Effector memory CD4-positive, alpha-beta T cell (primary cell): ENCODE results near the gene LAMC3.
"Not testable (repeated sequence)": the region's sequence is repeated elsewhere in the genome, so short reads cannot be mapped to it uniquely, and the experiment has no call there.

Experiments
- DNase-seq, 3 donors: peaks; one replicate each; pipeline ENCODE4 v3.0.0-alpha.2; 2020
- H3K27ac ChIP-seq: 2 replicates; pipeline ENCODE4 v1.7.0; 2013; ENCODE audit warnings: mild to moderate bottlenecking, low read length, moderate library complexity; ENCODE audit not compliant: insufficient read depth, poor library complexity, severe bottlenecking
- H3K27me3 ChIP-seq: replicated peaks from 2 replicates; pipeline ENCODE4 v1.7.0; 2013; ENCODE audit warnings: mild to moderate bottlenecking, low read length; ENCODE audit not compliant: insufficient read depth, control insufficient read depth, poor library complexity, severe bottlenecking
- H3K36me3 ChIP-seq: 2 replicates; pipeline ENCODE4 v1.7.0; 2013; ENCODE audit warnings: mild to moderate bottlenecking, low read length, moderate library complexity; ENCODE audit not compliant: control insufficient read depth, insufficient read depth
- H3K4me1 ChIP-seq: 2 replicates; pipeline ENCODE4 v1.7.0; 2013; ENCODE audit warnings: low read length, mild to moderate bottlenecking; ENCODE audit not compliant: control insufficient read depth, insufficient read depth, poor library complexity, severe bottlenecking
- H3K4me3 ChIP-seq: 2 replicates; pipeline ENCODE4 v1.7.0; 2013; ENCODE audit warnings: low read length, low read depth, mild to moderate bottlenecking; ENCODE audit not compliant: insufficient read depth, poor library complexity, severe bottlenecking
- H3K9me3 ChIP-seq: 2 replicates; pipeline ENCODE4 v1.7.0; 2013; ENCODE audit warnings: mild to moderate bottlenecking, low read length, moderate library complexity; ENCODE audit not compliant: control insufficient read depth

The LAMC3 gene

DNA sequence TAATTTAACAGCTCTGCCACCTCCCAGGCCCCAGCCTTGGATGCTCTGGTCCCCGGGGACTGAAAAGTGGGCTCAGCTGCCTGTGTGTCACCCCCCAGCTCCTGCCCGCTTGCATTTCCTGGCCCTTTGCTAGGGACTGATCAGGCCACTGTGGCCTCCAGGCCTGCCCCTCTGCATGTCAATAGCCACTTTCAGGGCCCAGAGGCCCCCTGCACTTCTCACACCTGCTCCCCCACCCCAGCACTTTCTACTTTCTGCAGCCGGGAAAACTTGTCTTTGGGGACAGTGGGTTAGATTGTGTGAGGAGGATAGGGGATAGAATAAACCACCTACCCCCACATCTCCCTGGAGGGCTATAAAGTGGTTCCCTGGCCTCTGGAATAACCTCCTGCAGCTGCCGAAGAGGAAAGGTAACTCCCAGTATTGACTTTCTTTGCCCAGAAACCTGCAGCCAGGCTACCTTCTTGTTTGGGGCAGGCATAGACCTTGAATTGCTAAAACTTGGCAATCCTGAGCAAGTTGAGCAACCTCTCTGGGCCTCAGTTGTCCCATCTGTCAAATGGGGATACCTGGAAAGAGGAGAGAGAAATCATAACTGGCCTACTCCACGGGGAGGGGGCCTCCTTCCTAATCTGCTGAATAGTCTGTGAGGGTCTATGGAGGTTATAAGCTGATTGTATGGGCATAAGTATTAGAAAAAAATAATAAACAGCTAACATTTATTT is 95.2 kb downstream of the LAMC3 start:
- Histone ChIP-seq H3K9me3 (no peaks in the 10 kb centered on the region), H3K27me3 (no peaks in the 10 kb centered on the region), H3K4me3 (no peak overlapping the region), H3K4me1 (no peaks in the 10 kb centered on the region), H3K27ac (no peak overlapping the region), H3K36me3 (no peaks in the 10 kb centered on the region)
- no peak for DNase-seq

DNA sequence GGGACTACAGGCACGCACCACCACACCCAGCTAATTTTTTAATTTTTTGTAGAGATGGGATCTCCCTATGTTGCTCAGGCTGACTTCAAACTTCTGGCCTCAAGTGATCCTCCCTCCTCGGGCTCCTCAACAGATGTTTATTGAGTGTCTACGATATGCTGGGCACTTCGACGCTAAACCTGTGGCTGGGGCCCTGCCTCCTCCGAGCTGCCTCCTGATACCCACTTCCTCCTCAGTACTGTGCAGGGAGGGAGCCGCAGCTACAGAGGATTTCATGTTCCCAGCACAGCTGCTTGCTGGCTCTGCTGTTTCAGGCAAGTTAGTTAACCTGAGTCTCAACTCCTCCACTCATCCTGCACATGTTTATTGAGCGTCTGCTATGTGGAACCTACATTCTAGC is 97.0 kb downstream of the LAMC3 start:
- H3K27me3 ChIP-seq = no peaks in the 10 kb centered on the region
- no peak for DNase-seq
- H3K27ac ChIP-seq = no peak overlapping the region
- no peaks in the 10 kb centered on the region for H3K9me3 ChIP-seq
- H3K4me1 ChIP-seq = no peaks in the 10 kb centered on the region
- H3K36me3 ChIP-seq = no peaks in the 10 kb centered on the region
- no peak overlapping the region for H3K4me3 ChIP-seq

DNA sequence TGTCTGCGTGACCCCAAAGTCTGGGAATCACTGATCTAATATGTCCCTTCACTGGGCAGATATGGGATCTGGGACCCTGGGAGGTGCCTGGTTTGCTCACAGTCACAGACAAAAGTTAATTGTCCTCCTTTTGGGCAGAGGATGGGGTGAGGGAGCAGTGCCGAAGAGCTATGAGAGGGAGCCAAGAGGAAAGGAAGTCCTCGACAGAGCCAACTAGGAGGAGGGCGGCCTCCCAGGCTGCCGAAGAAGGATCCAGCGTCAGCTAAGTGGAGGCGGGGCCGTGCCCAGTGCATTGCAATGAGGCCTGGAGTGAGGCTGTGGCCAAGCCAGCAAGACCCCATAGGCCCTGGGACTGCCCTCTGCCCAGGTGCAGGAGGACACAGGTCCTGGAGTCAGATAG is 98.8 kb downstream of the LAMC3 start:
- no peak for DNase-seq
- H3K36me3 ChIP-seq = no peaks in the 10 kb centered on the region
- no peaks in the 10 kb centered on the region for H3K9me3 ChIP-seq

DNA sequence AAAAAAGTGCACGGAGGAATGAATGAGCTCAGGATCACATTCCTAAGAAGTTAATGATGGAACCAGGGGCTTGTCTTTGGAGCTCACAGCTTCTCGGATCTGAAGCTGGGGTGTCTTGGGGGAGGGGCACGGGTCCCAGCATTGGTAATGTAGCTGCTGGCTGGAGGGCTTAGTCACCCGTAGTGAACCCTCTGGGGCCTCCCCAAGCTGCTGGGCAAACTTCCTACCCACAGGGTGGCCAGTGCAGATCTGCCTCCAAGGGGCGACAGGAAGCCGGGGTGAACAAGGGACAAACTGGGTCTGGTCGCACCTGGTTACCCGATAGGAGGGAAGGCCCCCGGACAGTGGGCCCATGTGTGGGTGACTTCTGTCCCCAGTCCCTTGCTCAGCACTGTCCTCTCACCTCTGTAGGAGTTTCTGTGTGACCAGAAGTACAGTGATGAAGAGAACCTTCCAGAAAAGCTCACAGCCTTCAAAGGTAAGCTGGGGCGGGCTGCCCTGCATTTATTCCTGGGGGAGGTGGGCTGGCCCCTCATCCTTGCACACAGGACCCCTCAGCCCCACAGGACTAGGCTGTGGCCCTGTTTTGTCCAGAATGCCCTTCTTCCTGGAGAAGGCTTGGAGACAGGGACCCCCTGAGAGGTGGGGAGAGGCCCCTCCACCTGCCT is 102.3 kb downstream of the LAMC3 start:
- Histone ChIP-seq H3K36me3 (no peaks in the 10 kb centered on the region), H3K4me3 (no peak overlapping the region), H3K27ac (no peak overlapping the region), H3K27me3 (no peaks in the 10 kb centered on the region), H3K4me1 (no peaks in the 10 kb centered on the region), H3K9me3 (no peaks in the 10 kb centered on the region)
- DNase-seq = no peak

More for the DNA sequence above, 98.8 kb downstream of the LAMC3 start:
- Histone ChIP-seq H3K27ac (no peak overlapping the region), H3K4me1 (no peaks in the 10 kb centered on the region), H3K27me3 (no peaks in the 10 kb centered on the region), H3K4me3 (no peak overlapping the region)

DNA sequence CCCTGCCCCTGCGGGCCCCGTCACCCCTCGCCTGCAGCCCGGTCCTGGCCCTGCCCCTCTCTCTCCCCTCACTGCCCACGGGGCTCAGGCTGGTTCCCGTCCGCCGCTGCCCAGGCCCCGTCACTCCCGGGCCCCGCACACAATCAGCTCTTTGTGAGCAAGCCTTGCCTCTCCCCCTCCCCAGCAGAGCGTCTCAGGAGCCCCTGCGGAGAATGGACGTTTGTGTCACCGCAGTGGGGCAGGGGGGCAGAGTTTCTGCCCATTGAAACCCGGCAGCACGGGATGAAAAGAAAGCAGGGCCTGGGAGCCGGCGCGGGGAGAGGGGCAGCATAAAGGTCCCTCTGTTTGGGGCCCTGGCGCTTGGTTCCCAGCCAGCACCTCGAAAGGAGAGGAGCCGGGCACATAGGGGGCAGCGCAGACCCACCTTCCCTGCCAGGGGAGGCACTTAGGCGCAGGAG is 102.9 kb downstream of the LAMC3 start:
- H3K27me3 ChIP-seq = no peaks in the 10 kb centered on the region
- no peak for DNase-seq
- no peak overlapping the region for H3K4me3 ChIP-seq
- no peak overlapping the region for H3K27ac ChIP-seq
- H3K9me3 ChIP-seq = no peaks in the 10 kb centered on the region
- no peaks in the 10 kb centered on the region for H3K36me3 ChIP-seq
- no peaks in the 10 kb centered on the region for H3K4me1 ChIP-seq

DNA sequence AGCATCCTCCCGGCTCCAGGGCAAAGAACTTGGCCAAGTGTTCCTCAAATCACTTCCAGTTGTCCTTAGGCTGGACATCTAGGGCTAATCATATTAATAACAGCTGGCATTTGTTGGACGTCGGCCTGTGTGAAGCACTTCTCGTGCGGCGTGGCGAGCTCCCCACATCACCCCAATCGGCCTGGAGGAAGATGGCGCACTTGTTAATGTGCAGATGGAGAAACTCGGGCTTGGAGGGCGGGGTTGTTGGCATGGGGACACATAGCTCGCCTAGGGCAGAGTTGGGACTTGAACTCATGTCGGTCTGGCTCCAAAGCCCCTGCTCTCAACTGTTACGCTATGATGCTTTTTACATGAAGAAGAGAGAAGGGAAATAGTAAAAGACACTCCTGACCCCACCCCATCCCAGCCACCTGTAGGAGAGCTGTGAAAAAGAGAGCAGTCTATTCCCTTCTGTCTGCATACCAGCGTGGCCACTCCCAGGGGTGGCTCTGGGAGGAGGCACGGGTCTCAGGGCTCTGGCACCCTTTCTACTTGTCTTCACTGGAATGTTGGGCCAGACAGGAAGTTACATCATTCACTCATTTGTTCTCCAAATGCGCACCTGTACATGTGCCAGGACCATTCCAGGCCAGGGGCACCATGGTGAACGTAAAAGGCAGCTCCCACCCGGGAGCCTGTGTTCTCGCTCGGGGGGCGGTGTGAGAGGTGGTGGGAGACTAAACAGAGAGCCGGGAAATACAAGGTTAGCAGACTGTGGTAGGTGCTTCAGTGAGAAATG is 103.6 kb downstream of the LAMC3 start:
- no peaks in the 10 kb centered on the region for H3K27me3 ChIP-seq
- H3K36me3 ChIP-seq = no peaks in the 10 kb centered on the region
- no peaks in the 10 kb centered on the region for H3K9me3 ChIP-seq
- no peak overlapping the region for H3K27ac ChIP-seq
- no peaks in the 10 kb centered on the region for H3K4me1 ChIP-seq
- no peak for DNase-seq
- no peak overlapping the region for H3K4me3 ChIP-seq

DNA sequence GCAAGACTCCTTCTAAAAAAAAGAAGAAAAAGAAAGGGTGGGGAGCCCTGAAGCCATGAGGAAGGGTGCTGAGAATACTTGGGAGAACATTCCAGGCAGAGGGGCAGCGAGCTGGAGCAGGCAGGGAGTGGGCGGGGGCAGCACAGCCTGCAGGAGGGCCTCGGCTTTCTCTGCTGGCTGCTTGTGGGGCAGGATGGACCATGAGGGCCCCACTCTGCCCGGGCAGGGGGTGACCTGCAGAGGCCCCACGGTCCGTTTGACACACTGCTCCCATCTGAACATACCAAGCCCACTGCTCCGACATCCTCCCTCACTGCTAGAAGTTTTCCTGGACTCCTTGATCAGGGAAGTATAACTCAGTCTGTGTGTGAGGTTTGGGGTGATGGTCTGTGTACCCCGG is 104.7 kb downstream of the LAMC3 start:
- Histone ChIP-seq H3K36me3 (no peaks in the 10 kb centered on the region), H3K27ac (no peak overlapping the region), H3K4me1 (no peaks in the 10 kb centered on the region)

DNA sequence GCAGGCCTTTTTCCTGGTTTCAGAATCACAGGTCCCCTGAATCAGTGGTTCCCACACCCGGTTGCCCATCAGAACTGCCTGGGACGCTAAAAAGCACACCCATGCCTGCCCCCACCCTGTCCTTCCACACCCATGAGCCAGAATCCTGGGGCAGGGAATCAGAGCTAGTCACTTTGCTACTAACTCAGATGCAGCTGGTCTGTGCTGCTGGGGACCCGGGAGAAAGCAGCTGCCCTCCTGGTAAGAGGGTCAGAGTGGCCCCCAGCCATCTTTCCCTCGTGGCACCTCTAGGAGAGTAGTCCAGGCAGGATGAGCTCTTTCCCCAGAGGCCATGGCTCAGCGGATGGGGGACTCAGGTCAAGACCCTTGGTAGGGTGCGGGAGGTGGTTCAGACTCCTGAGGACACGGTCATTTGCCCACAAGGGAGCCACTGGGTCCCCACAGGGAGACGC is 105.1 kb downstream of the LAMC3 start:
- H3K36me3 ChIP-seq = no peaks in the 10 kb centered on the region
- H3K27ac ChIP-seq = no peak overlapping the region
- H3K9me3 ChIP-seq = no peaks in the 10 kb centered on the region
- H3K27me3 ChIP-seq = no peaks in the 10 kb centered on the region
- H3K4me3 ChIP-seq = no peak overlapping the region
- no peaks in the 10 kb centered on the region for H3K4me1 ChIP-seq
- DNase-seq = no peak

More for the DNA sequence above, 104.7 kb downstream of the LAMC3 start:
- H3K27me3 ChIP-seq = no peaks in the 10 kb centered on the region
- H3K4me3 ChIP-seq = no peak overlapping the region
- no peak for DNase-seq
- H3K9me3 ChIP-seq = no peaks in the 10 kb centered on the region

DNA sequence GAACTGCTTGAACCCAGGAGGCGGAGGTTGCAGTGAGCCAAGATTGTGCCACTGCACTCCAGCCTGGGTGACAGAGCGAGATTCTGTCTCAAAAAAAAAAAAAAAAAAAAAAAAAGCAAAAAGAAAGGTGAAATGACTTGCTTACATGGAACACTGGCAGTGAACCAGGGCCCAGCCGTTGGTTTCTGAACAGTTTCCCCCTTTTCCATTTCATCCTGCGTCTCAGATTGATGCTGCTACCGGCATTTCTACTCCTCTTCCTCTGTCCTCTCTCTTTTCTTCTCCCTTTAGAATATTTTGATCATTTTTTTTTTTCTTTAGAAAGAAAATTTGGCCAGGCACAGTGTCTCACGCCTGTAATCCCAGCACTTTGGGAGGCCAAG is 106.4 kb downstream of the LAMC3 start:
- H3K36me3 ChIP-seq, H3K4me1 ChIP-seq, DNase-seq, H3K9me3 ChIP-seq, H3K4me3 ChIP-seq, H3K27me3 ChIP-seq, H3K27ac ChIP-seq: not testable (repeated sequence)
